OCI-LY1 (cell line): ENCODE results near the gene USP6NL.

Experiments used
- H2AFZ ChIP-seq: fragments of 200-600 bp; sonication (generic), shearing (Covaris generic); 2 replicates; pipeline ENCODE4 v1.6.0; 2014; ENCODE audit warnings: antibody characterized with exemption, mild to moderate bottlenecking, low read length
- H3F3A ChIP-seq: fragments of 200-600 bp; sonication (generic), shearing (Covaris generic); 2 replicates; pipeline ENCODE4 v1.6.0; 2014; ENCODE audit warnings: mild to moderate bottlenecking, antibody characterized with exemption, low read length, moderate library complexity; ENCODE audit not compliant: insufficient read depth
- H3K27ac ChIP-seq: fragments of 200-600 bp; sonication (generic); 2 replicates; pipeline ENCODE4 v1.5.1; 2014; ENCODE audit warnings: low read length, mixed run types, mild to moderate bottlenecking, low read depth; ENCODE audit not compliant: poor library complexity, severe bottlenecking
- H3K27me3 ChIP-seq: fragments of 200-600 bp; sonication (generic); 2 replicates; pipeline ENCODE4 v1.6.0; 2014; ENCODE audit warnings: antibody characterized with exemption, mild to moderate bottlenecking, low read length, moderate library complexity; ENCODE audit not compliant: insufficient read depth
- H3K36me3 ChIP-seq: fragments of 200-600 bp; sonication (generic); 2 replicates; pipeline ENCODE4 v1.6.1; 2014; ENCODE audit warnings: mild to moderate bottlenecking, antibody characterized with exemption, low read length, moderate library complexity, mixed read lengths; ENCODE audit not compliant: insufficient read depth
- H3K4me1 ChIP-seq: fragments of 200-600 bp; sonication (generic); 2 replicates; pipeline ENCODE4 v1.5.1; 2014; ENCODE audit warnings: mild to moderate bottlenecking, low read length, moderate library complexity; ENCODE audit not compliant: insufficient read depth, severe bottlenecking
- H3K4me2 ChIP-seq: fragments of 200-600 bp; sonication (generic), shearing (Covaris generic); 2 replicates; pipeline ENCODE4 v1.6.1; 2014; ENCODE audit warnings: low read length
- H3K4me3 ChIP-seq: fragments of 200-600 bp; sonication (generic); 2 replicates; pipeline ENCODE4 v1.5.1; 2014; ENCODE audit warnings: low read length, low read depth, mild to moderate bottlenecking, mixed read lengths; ENCODE audit not compliant: poor library complexity, severe bottlenecking
- H3K79me2 ChIP-seq: fragments of 200-600 bp; shearing (Covaris generic); 2 replicates; pipeline ENCODE4 v1.6.1; 2016; ENCODE audit warnings: mixed run types, low read length, mixed read lengths; ENCODE audit not compliant: insufficient read depth
- H3K9ac ChIP-seq: fragments of 200-600 bp; sonication (generic), shearing (Covaris generic); 2 replicates; pipeline ENCODE4 v1.6.1; 2014; ENCODE audit warnings: mild to moderate bottlenecking, low read length, mixed read lengths
- H3K9me2 ChIP-seq: fragments of 200-600 bp; sonication (generic), shearing (Covaris generic); 2 replicates; pipeline ENCODE4 v1.6.1; 2014; ENCODE audit warnings: low read depth, mild to moderate bottlenecking, low read length, mixed read lengths
- H3K9me3 ChIP-seq: fragments of 200-600 bp; shearing (Covaris generic); 2 replicates; pipeline ENCODE4 v1.6.1; 2014; ENCODE audit warnings: low read length, mixed read lengths
- H4K20me1 ChIP-seq: fragments of 200-600 bp; sonication (generic), shearing (Covaris generic); 2 replicates; pipeline ENCODE4 v1.6.0; 2016; ENCODE audit warnings: mild to moderate bottlenecking, low read length; ENCODE audit not compliant: insufficient read depth
- CTCF ChIP-seq: fragments of 200-600 bp; sonication (generic), shearing (Covaris generic); IDR thresholded peaks from 2 replicates; pipeline ENCODE4 v1.5.1; 2017; ENCODE audit warnings: mild to moderate bottlenecking, antibody characterized with exemption, low read length, moderate library complexity, mixed read lengths
- EZH2 ChIP-seq: fragments of 200-600 bp; sonication (generic), shearing (Covaris generic); IDR thresholded peaks from 2 replicates; pipeline ENCODE4 v1.8.0; 2017; ENCODE audit warnings: borderline replicate concordance, mixed run types, mild to moderate bottlenecking, antibody characterized with exemption, low read length, moderate library complexity, mixed read lengths

The USP6NL gene

GRCh38 chr10:11589738-11590137 lies 21.7 kb downstream of the USP6NL start:
- H3K4me2 ChIP-seq: peak overlapping the region; percentile 34; the same call in 1 of the 2 replicates
- peak overlapping the region; percentile 47 for H3K27ac ChIP-seq

GRCh38 chr10:11588873-11589574 lies 22.4 kb downstream of the USP6NL start:
- Histone ChIP-seq H3F3A (no peaks in the 10 kb centered on the region), H3K4me1 (peaks cover 26% of the 10 kb centered on the region), H3K36me3 (no peaks in the 10 kb centered on the region), H3K27me3 (no peaks in the 10 kb centered on the region), H3K9ac (no peak overlapping the region), H2AFZ (no peak overlapping the region), H3K9me2 (no peaks in the 10 kb centered on the region), H3K4me3 (no peak overlapping the region), H3K4me2 (no peak overlapping the region), H3K27ac (peak overlapping the region; percentile 47), H4K20me1 (peaks cover 3% of the 10 kb centered on the region; the same call in 1 of the 2 replicates), H3K9me3 (no peaks in the 10 kb centered on the region; the same call in 1 of the 2 replicates), H3K79me2 (peaks cover 51% of the 10 kb centered on the region)
- TF ChIP-seq CTCF (no peak), EZH2 (no peak)

More at GRCh38 chr10:11589738-11590137, 21.7 kb downstream of the USP6NL start:
- no peak for TF ChIP-seq CTCF
- TF ChIP-seq EZH2: no peak
- Histone ChIP-seq H3K4me3 (no peak overlapping the region), H3F3A (no peaks in the 10 kb centered on the region), H3K27me3 (no peaks in the 10 kb centered on the region), H3K9ac (no peak overlapping the region), H3K4me1 (peaks cover 34% of the 10 kb centered on the region), H2AFZ (no peak overlapping the region), H3K36me3 (peaks cover 5% of the 10 kb centered on the region), H3K9me2 (no peaks in the 10 kb centered on the region), H3K9me3 (no peaks in the 10 kb centered on the region; the same call in 1 of the 2 replicates), H4K20me1 (peaks cover 3% of the 10 kb centered on the region; the same call in 1 of the 2 replicates), H3K79me2 (peaks cover 48% of the 10 kb centered on the region)

GRCh38 chr10:11587722-11588259 lies 23.7 kb downstream of the USP6NL start:
- TF ChIP-seq EZH2: no peak
- no peak for TF ChIP-seq CTCF
- Histone ChIP-seq H4K20me1 (peaks cover 3% of the 10 kb centered on the region; the same call in 1 of the 2 replicates), H3F3A (no peaks in the 10 kb centered on the region), H3K27ac (no peak overlapping the region), H3K4me2 (no peak overlapping the region), H3K9me3 (no peaks in the 10 kb centered on the region; the same call in 1 of the 2 replicates), H3K79me2 (peaks cover 53% of the 10 kb centered on the region), H3K36me3 (no peaks in the 10 kb centered on the region), H2AFZ (no peak overlapping the region), H3K27me3 (no peaks in the 10 kb centered on the region), H3K9me2 (no peaks in the 10 kb centered on the region), H3K4me3 (no peak overlapping the region), H3K9ac (no peak overlapping the region), H3K4me1 (peaks cover 17% of the 10 kb centered on the region)
